GM19240 (cell line): ENCODE results near the gene PVALEF.
A peak's percentile ranks its signal among the peaks of the same experiment; 100 is the strongest.
"Not testable (repeated sequence)": the region's sequence is repeated elsewhere in the genome, so short reads cannot be mapped to it uniquely, and the experiment has no call there.

Experiments used
- DNase-seq: peaks from one replicate; pipeline ENCODE4 v3.0.0; 2011; ENCODE audit warnings: low spot score; ENCODE audit not compliant: insufficient read length

The PVALEF gene

DNA sequence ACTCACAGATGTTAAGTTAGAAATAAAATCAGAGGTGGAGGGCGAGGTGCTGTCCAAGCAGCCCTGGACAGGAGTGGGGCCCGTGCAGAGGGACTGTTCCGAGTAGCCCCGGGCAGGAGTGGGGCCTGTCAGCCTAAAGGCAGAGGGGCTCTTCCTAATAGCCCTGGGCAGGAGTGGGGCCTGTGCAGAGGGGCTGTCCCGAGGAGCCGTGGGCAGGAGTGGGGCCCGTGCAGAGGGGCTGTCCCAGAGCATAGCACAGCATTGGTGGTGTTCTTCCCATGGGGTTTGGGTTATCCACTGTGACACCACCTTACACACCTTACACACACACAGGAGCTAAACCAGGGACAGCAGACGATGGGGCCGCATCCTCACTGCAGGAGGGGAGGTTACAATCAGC is 47.1 kb downstream of the PVALEF start:
- no peak for DNase-seq

- DNase-seq, result no peak
Measured at GRCh38 chr17:81213978-81214377, 48.7 kb downstream of the PVALEF start.

DNA sequence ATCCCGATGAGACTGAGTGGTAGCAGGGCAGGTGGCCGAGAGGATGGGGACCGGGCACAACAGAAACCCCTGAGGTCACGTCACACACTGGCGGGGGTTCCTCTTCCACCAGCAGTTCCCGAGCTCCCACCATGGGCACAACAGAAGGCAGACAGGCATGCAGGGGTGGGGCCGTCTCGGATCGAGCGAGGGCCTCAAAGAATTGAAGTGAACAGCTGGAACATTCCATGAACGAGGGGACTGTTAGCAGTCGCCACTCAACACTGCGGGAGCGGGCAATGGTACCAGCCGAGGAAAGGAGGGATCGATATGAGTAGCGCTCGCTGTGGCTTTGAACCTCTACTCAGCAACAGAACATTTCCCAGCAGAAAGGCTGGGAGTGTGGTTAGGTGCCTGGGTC is 52.2 kb downstream of the PVALEF start:
- DNase-seq, result no peak

DNA sequence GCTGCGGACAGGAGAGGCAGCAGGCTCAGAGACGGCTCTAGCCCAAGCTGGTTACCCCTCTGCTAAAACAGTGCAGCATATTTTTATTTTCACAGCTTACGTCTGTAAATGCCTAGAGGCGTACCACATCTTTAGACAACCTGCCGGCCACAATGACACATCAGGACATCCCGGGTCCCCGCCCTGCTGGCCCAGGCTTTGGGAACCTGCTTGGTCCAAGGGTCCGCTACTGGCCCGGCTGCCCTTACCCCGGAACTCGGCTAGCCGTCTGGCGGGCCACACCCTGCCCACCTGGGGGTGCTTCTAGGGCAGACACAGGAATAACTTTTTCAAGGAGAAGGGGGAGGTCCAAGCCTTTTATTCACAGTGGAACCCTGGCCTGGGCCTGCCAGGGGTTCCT is 53.2 kb downstream of the PVALEF start:
- DNase-seq, result no peak

- no peak for DNase-seq
Measured at GRCh38 chr17:81218991-81219390, 53.7 kb downstream of the PVALEF start.

DNA sequence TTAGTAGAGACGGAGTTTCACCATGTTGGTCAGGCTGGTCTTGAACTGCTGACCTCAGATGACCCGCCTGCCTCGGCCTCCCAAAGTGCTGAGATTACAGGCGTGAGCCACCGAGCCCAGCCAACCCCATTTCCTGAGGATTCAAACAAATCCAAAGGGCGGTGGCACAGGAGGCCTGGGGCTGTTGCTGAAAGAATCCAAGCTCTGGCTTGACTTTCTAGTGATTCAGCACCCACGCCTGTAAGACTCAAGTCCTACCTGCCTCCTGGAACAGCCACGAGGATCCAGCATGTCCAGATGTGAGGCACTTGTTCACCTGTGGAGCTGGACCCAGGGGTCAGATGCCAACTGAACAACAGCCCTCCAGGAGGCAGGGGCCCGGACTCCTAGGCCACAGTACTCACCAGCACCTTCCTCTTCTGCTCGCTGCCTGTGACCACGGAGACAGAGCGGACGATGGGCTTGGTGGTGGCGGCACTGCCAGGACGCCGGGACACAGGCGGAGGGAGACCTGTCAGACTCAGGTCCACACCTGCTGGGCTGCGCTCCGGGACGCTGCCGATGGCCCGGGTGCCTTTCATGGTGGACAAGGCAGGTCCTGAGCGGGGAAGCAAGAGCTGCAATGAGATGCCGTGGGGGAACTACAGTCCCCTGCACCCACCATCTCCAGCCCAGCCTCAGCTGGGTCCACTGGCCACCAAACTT is 54.3 kb downstream of the PVALEF start:
- no peak for DNase-seq

DNA sequence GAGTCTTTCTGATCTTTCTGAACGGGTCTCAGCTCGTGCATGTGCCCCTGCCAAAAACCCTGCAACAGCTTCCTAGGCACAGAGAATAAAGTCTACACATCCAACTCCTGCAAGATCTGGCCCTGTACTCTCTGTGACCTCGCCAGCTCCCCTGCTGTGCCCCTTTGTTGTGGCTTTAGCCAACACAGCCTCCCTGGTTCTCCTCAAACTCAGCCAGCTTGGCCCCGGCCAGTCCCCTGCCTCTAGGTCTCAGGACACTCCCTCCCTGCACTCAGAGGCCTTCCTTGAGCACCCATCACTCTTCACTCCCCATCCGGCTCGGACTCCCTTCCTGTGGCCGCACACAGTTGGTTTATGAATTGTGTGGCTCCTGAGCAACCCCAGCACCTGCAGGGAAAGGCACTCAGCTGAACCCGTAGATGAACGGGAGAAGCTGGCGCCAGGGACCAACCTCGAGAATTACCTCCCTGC is 56.1 kb downstream of the PVALEF start:
- no peak for DNase-seq

- DNase-seq, result no peak
Measured at GRCh38 chr17:81221842-81222619, 56.7 kb downstream of the PVALEF start.

DNA sequence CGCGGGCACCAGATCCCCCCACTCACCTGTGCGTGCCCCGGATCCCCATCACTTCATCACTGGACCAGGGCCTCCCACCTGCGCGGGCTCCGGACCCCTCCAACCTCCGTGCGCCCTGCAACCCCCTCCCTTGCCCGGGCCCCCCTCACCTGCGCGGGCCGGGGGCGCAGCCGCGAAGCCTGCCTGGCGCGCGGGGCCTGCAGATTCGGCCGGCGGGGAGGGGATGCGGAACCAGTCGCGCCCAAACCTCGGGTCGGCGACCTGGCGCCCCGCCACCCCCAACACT is 57.3 kb downstream of the PVALEF start:
- no peak for DNase-seq

DNA sequence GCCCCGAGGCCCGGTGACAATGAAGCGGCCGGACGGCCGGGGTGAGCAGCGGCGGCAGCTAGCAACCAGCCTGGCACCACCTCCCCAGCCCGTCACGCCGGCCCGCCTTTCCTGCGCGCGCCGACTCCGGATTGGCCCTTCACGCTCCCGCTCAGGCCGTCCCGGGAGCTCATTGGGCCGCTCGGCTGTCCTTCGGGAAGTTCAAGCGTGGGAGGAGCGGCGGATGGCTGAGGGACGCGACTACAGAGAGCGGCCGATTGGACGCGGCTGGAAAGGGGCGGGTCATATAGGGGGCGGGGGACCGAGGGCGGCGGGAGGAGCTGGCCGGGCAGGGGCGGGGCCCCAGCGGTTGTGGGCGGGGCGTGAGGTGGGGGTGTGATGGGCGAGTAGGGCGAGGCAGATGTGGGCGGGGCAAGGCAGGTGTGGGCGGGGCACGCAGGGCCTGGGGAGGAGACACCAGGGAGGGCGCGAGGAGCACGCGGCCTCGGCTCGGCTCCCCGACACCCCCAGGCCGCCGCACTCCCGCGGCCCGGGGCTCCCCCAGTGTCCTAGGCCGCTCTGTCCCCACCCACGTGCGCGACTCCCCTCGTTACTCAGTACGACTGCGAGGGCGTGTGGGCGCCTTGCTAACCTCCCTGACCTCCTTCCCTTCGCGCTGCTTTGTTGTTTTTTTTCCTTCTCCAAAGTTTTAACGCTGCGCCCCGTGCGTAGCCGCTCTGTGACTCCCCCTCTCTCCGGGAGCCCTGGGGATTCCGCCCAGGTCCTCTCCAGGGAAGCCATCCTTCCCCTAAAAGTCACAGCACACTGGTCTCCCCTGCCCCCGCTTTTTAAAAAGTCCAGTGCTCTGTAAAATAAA is 57.8 kb downstream of the PVALEF start, which contains the start of gene CEP131:
TSS of gene CEP131 (minus strand) at position 60 of the 856 bp plus-strand sequence. CDS start 2,909 bp downstream, outside the sequence.
- DNase-seq, result peak; percentile 99

GRCh38 chr17:81223762-81224130 is 58.4 kb downstream of the PVALEF start:
- DNase-seq, result no peak

DNA sequence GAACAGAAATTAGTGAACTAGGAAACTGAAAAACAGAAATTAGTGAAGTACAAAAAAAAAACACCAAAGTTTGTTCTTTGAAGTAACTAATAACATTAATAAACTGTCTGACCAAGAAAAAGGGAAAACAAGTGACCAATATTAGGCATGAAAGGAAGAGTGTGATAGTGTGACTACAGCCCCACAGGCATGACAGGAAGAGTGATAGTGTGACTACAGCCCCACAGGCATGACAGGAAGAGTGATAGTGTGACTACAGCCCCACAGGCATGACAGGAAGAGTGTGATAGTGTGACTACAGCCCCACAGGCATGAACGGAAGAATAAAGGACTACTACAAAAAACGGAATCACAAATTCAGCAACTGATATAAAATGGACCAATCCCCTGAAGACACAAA is 62.3 kb downstream of the PVALEF start:
- DNase-seq, result not testable (repeated sequence)

GRCh38 chr17:81228420-81228819 is 63.1 kb downstream of the PVALEF start:
- no peak for DNase-seq

GRCh38 chr17:81228834-81229665 is 63.7 kb downstream of the PVALEF start:
- DNase-seq, result no peak

DNA sequence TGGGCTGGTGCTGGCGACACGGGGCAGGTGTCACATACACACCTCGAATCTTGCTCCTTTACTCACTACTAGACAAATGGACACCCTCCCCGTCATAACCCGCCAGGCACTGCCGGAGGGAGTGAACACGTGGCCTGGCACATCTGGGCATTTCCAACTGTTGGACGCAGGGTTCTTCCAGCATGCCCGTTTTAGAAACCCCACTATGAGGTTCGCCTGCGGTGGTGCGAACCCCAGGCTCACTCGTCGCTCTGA is 64.3 kb downstream of the PVALEF start:
- DNase-seq, result no peak

DNA sequence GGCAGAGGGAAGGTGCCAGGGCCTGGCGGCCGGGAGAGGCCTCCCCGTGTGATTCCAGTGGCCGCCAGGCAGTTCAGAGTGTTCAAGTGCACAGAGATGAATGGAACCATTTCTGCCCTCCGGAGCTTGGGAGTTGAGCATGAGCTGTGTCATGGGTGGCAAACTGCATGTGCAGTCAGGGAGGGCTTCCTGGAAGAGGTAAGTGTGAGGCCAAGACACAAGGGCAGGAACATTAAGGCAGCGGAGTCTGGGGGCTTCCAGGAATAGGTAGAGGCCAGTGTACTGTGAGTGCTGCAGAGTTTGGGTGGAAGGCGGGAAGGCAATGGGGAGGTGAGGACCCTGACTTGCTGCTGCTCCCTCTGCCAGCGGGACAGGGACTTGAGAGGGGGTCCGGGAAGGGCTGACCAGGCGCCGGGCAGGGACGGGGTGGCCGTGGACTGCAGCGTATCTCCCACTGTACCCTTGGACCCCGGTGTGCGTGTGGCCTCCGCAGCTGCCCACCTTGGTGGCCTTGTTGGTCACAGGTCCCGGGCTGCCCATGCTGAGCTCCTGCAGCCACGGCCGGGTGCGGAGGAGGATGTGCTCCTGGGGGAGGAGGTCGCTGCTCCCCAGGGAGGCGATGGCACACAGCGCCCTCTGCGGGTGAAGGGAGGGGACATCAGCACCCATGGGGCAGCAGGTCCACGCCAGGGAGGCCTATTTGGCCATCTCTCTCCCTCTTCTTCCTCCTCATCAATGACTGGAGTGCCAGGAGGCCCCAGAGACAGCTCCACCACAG is 64.9 kb downstream of the PVALEF start:
- no peak for DNase-seq

DNA sequence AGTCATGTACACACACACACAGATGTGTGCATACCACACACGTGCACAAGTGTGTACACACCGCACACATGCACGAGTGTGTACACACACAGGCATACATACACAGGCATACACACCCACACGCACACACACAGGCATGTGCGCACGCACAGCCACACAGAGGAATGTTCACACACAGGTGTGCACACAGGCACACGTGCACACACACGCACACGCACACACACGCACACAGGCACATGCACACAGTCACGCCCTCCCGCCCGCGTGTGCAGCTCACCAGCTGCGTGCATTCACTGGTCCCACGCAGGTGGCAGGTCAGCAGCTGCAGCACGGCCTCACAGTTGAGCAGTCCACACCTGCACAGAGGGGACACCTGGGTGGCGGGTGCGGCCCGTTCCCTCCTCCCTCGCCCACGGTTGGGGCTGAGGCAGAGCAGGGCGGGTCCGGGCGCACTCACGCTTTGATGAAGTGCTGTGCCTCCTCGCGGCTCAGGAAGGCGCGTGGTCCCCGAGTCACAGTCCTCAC is 65.9 kb downstream of the PVALEF start:
- no peak for DNase-seq

DNA sequence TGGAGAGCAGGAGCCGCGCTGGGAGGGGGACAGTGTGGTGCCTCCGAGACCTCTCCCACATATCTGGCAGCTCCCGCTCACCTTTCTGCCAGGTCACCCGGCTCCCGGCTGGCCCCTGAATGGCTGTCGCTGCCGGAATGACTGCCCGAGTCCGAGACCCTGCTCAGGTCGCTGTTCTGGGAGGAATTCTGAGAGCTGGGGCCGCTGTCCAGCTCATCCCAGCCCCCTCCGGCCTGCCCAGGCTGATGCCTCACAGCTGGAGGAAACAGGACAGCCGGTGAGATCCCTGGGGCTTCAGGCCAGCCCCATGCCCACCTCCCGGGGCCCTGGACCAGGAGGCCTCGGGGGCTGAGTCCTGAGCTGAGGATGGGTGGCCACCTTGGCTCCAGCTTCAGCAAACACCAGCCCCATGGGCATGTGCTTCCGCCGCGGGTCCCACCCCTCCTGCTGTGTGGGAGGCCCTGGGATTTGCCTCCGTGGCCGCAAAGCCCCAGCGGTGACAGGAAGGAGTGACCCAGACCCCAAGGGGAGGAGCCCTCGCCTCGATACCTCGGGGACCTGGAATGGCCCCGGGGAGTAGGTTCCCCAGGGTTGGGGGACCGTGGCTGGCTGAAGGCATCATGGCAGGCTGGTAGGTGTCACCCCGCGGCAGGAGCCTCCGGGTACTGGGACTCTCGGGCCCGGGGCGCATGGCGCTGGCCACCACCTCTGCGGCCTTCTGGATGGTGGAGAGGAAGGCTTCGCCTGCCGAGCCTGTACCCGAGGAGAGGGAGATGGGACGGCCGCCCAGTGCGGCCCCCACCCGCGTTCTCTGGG is 66.7 kb downstream of the PVALEF start:
- DNase-seq, result no peak
